Type B pancreatic cell (in vitro differentiated cells): ENCODE data around the gene TRIP10. TPM values are rescaled to one million over a fixed set of nuclear protein-coding genes. Genes with fewer than 3 reads are reported as not detected.
"Not testable (repeated sequence)": the region's sequence is repeated elsewhere in the genome, so short reads cannot be mapped to it uniquely, and the experiment has no call there.

ENCODE experiments used
- DNase-seq: peaks from one replicate; pipeline ENCODE4 v3.0.0; 2021; ENCODE audit warnings: mixed read lengths; ENCODE audit not compliant: unreplicated experiment; ENCODE audit errors: extremely low spot score
- H3K27ac Mint-ChIP-seq: 2 replicates; pipeline ENCODE4 v1.8.0; 2021; ENCODE audit warnings: mild to moderate bottlenecking, mixed read lengths
- H3K27me3 Mint-ChIP-seq: 2 replicates; pipeline ENCODE4 v1.8.0; 2021; ENCODE audit warnings: mixed read lengths
- H3K36me3 Mint-ChIP-seq: 2 replicates; pipeline ENCODE4 v1.8.0; 2021; ENCODE audit warnings: mixed read lengths
- H3K4me1 Mint-ChIP-seq: one replicate; pipeline ENCODE4 v1.8.0; 2021; ENCODE audit warnings: mixed read lengths; ENCODE audit not compliant: unreplicated experiment
- H3K4me3 Mint-ChIP-seq: 2 replicates; pipeline ENCODE4 v1.8.0; 2021; ENCODE audit warnings: mild to moderate bottlenecking, mixed read lengths
- H3K9me3 Mint-ChIP-seq: 2 replicates; pipeline ENCODE4 v1.8.0; 2021; ENCODE audit warnings: mixed read lengths
- total RNA-seq: library from RNA; stranded (reverse); gene quantifications from 2 replicates; pipeline ENCODE4 v1.2.1, GENCODE V29; 2021; ENCODE audit warnings: low replicate concordance
- TF ChIP-seq, protein P1 (sequence below): fragments of 200-600 bp; sonication (generic); conservative IDR thresholded peaks from 2 replicates; pipeline ENCODE4 v1.5.0; 2021; ENCODE audit warnings: antibody characterized with exemption, mild to moderate bottlenecking

The TRIP10 gene
- total RNA-seq, 1 donor from 2014 or later, result 35.1 TPM

GRCh38 chr19:6761053-6761676, 21.7 kb downstream of the TRIP10 start:
- no peak overlapping the region for H3K4me3 Mint-ChIP-seq
- H3K27me3 Mint-ChIP-seq, result peaks cover 8% of the 10 kb centered on the region
- TF ChIP-seq, protein P1, sequence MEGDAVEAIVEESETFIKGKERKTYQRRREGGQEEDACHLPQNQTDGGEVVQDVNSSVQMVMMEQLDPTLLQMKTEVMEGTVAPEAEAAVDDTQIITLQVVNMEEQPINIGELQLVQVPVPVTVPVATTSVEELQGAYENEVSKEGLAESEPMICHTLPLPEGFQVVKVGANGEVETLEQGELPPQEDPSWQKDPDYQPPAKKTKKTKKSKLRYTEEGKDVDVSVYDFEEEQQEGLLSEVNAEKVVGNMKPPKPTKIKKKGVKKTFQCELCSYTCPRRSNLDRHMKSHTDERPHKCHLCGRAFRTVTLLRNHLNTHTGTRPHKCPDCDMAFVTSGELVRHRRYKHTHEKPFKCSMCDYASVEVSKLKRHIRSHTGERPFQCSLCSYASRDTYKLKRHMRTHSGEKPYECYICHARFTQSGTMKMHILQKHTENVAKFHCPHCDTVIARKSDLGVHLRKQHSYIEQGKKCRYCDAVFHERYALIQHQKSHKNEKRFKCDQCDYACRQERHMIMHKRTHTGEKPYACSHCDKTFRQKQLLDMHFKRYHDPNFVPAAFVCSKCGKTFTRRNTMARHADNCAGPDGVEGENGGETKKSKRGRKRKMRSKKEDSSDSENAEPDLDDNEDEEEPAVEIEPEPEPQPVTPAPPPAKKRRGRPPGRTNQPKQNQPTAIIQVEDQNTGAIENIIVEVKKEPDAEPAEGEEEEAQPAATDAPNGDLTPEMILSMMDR, result no peak
- no peak for DNase-seq
- H3K36me3 Mint-ChIP-seq, result no peaks in the 10 kb centered on the region
- H3K4me1 Mint-ChIP-seq, result peaks cover 2% of the 10 kb centered on the region
- H3K27ac Mint-ChIP-seq, result no peak overlapping the region
- no peaks in the 10 kb centered on the region for H3K9me3 Mint-ChIP-seq

DNA sequence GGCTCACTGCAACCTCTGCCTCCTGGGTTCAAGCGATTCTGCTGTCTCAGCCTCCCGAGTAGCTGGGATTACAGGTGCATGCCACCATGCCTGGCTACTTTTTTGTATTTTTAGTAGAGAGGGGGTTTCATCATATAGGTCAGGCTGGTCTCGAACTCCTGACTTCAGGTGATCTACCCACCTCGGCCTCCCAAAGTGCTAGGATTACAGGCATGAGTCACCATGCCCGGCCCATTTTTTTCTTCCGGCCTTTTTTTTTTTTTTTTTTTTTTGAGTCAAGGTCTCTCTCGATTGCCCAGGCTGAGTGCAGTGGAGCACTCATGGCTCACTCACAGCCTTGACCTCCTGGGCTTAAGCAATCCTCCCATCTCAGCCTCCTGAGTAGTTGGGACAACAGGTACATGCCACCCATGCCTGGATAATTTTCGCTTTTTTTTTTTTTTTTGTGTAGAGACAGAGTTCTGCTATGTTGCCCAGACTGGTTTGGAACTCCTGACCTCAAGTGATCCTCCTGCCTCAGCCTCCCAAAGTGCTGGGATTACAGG, 22.8 kb downstream of the TRIP10 start:
- H3K36me3 Mint-ChIP-seq, H3K27ac Mint-ChIP-seq, DNase-seq, H3K4me3 Mint-ChIP-seq, H3K9me3 Mint-ChIP-seq, H3K4me1 Mint-ChIP-seq: not testable (repeated sequence)
- H3K27me3 Mint-ChIP-seq, result peaks cover 18% of the 10 kb centered on the region

DNA sequence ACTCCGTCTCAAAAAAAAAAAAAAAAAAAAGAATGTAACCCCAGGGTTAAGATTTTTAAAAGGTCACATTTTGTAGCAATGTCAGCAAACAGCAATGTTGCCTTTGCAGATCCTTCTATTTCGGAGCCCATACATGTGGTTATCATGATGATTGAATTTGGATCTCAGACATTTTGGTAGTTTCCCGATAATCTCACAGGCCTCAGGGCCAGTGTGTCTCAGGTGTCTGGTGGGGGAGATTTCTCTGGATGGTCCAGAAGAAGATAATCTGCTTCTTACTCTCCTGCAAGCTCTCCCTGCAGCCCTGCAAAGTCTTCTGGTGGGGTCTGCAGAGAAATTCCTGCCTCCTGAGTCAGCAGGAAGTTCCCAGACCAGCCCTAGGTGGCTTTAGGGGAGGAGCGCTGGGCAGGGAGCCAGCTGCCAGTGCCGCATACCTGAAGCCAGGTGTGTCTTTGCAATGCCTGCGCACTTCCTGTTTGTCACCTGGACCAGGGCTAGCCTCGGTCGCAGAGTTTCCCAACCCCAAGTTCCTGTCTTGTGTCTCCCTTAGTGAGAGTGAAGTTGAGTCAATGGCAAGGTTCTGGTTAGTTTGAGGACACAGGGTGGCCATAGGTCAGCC, 26.4 kb downstream of the TRIP10 start:
- no peaks in the 10 kb centered on the region for H3K9me3 Mint-ChIP-seq
- TF ChIP-seq, protein P1, result no peak
- peak overlapping the region; percentile 97 for H3K4me3 Mint-ChIP-seq
- peaks cover 30% of the 10 kb centered on the region for H3K27me3 Mint-ChIP-seq
- H3K4me1 Mint-ChIP-seq, result peaks cover 4% of the 10 kb centered on the region
- no peak for DNase-seq
- no peaks in the 10 kb centered on the region for H3K36me3 Mint-ChIP-seq
- peak overlapping the region; percentile 100 for H3K27ac Mint-ChIP-seq

GRCh38 chr19:6766357-6767080, 27.0 kb downstream of the TRIP10 start:
- H3K36me3 Mint-ChIP-seq, result no peaks in the 10 kb centered on the region
- peak overlapping the region; percentile 97 for H3K4me3 Mint-ChIP-seq
- TF ChIP-seq, protein P1, result no peak
- no peaks in the 10 kb centered on the region for H3K9me3 Mint-ChIP-seq
- peaks cover 30% of the 10 kb centered on the region for H3K27me3 Mint-ChIP-seq
- H3K27ac Mint-ChIP-seq, result peak overlapping the region; percentile 100
- DNase-seq, result no peak
- peaks cover 4% of the 10 kb centered on the region for H3K4me1 Mint-ChIP-seq

DNA sequence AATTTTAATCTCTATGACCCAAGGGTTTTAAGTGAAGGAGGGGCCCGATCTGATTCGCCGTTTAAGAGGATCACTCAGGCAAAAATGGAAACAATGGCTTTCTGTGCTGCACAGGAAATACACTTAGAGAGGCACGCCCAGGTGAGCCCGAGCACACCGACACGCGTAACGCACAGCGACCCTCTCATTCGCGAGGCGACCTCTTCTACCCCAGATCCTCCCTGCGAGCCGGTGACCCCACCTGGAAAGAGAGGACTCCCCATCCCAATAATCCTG, 27.5 kb downstream of the TRIP10 start:
- DNase-seq, result no peak
- Mint-ChIP-seq H3K27ac (peak overlapping the region; percentile 100), H3K36me3 (no peaks in the 10 kb centered on the region), H3K9me3 (no peaks in the 10 kb centered on the region), H3K4me3 (peak overlapping the region; percentile 97), H3K27me3 (peaks cover 30% of the 10 kb centered on the region), H3K4me1 (peaks cover 4% of the 10 kb centered on the region)
- TF ChIP-seq, protein P1, result no peak
